ENCODE measurements around the gene TDRD12.

- TF ChIP-seq CTCF (IDR thresholded peaks at IDR 0.05; ENCODE audit: low read depth, low read length) (no peak), MYC (IDR thresholded peaks at IDR 0.05; ENCODE audit: low read depth, low read length) (no peak)
Measured at GRCh38 chr19:32869369-32869965, 149.9 kb downstream of the TDRD12 start, which contains the start of gene SLC7A9.

All from NB4 (cell line).